SU-DHL-6 (cell line): Measurements from ENCODE around the gene RBM20.

Experiments
- EZH2phosphoT487 ChIP-seq: fragments of 200-600 bp; sonication (generic), shearing (Covaris generic); conservative IDR thresholded peaks from 2 replicates; pipeline ENCODE4 v1.6.1; 2018; ENCODE audit warnings: mild to moderate bottlenecking, antibody characterized with exemption, low read length, moderate library complexity, mixed read lengths
- TF ChIP-seq, protein P1 (sequence below): fragments of 200-600 bp; sonication (generic); IDR thresholded peaks from one replicate; pipeline ENCODE4 v1.5.1; 2017; ENCODE audit warnings: antibody characterized with exemption, mild to moderate bottlenecking, low read length, moderate library complexity; ENCODE audit not compliant: insufficient read depth, poor library complexity, severe bottlenecking

GRCh38 chr10:110657973-110658691 lies 14.0 kb downstream of the RBM20 start:
- TF ChIP-seq, protein P1, sequence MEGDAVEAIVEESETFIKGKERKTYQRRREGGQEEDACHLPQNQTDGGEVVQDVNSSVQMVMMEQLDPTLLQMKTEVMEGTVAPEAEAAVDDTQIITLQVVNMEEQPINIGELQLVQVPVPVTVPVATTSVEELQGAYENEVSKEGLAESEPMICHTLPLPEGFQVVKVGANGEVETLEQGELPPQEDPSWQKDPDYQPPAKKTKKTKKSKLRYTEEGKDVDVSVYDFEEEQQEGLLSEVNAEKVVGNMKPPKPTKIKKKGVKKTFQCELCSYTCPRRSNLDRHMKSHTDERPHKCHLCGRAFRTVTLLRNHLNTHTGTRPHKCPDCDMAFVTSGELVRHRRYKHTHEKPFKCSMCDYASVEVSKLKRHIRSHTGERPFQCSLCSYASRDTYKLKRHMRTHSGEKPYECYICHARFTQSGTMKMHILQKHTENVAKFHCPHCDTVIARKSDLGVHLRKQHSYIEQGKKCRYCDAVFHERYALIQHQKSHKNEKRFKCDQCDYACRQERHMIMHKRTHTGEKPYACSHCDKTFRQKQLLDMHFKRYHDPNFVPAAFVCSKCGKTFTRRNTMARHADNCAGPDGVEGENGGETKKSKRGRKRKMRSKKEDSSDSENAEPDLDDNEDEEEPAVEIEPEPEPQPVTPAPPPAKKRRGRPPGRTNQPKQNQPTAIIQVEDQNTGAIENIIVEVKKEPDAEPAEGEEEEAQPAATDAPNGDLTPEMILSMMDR: no peak
- TF ChIP-seq EZH2phosphoT487: no peak
